HEK293 (cell line): ENCODE results near the gene RGS6.

Source experiments
- CTCF ChIP-seq: fragments of 450-650 bp; formaldehyde crosslinking; IDR thresholded peaks from 2 replicates; pipeline ENCODE4 v1.5.1; 2016; ENCODE audit warnings: missing biosample characterization, missing genetic modification characterization
- ZNF274 ChIP-seq, 2 experiments: fragments of 200-500 bp in 1 of 2; fragments of 450-650 bp in 1 of 2; sonication (Bioruptor generic) in 1 of 2; formaldehyde crosslinking in 1 of 2; IDR thresholded peaks; 2 replicates each; pipeline versions ENCODE4 v1.5.1 to v1.6.1; 2014 to 2016; ENCODE audit warnings: borderline replicate concordance in 1 of 2, inconsistent platforms in 1 of 2, low read length in 1 of 2, missing biosample characterization in 1 of 2, missing genetic modification characterization in 1 of 2
- ZNF404 ChIP-seq: fragments of 450-650 bp; formaldehyde crosslinking; IDR thresholded peaks from 2 replicates; pipeline ENCODE4 v1.5.1; 2017; ENCODE audit warnings: missing biosample characterization, missing genetic modification characterization

- TF ChIP-seq ZNF274 (IDR thresholded peaks at IDR 0.05; ENCODE audit: low read length) (no peak), ZNF274 (tag by site-specific recombination; IDR thresholded peaks at IDR 0.05; ENCODE audit: borderline replicate concordance) (no peak), ZNF404 (tag by site-specific recombination) (no peak), CTCF (tag by site-specific recombination) (no peak)
Measured at GRCh38 chr14:72612041-72612440, 679.8 kb downstream of the RGS6 start.
